Measurements from ENCODE around the gene REG4. TPM values are rescaled to one million over a fixed set of nuclear protein-coding genes. Genes with fewer than 3 reads are reported as not detected.

Gene REG4
- total and polyA plus RNA-seq, 2 of the 13 experiments (the other 11 are each of a cell fraction or from before 2014, with no cell fraction given), result not detected

GRCh38 chr1:119816407-119816806 lies 5.1 kb upstream of the REG4 start (continued):
- TF ChIP-seq, protein P1, sequence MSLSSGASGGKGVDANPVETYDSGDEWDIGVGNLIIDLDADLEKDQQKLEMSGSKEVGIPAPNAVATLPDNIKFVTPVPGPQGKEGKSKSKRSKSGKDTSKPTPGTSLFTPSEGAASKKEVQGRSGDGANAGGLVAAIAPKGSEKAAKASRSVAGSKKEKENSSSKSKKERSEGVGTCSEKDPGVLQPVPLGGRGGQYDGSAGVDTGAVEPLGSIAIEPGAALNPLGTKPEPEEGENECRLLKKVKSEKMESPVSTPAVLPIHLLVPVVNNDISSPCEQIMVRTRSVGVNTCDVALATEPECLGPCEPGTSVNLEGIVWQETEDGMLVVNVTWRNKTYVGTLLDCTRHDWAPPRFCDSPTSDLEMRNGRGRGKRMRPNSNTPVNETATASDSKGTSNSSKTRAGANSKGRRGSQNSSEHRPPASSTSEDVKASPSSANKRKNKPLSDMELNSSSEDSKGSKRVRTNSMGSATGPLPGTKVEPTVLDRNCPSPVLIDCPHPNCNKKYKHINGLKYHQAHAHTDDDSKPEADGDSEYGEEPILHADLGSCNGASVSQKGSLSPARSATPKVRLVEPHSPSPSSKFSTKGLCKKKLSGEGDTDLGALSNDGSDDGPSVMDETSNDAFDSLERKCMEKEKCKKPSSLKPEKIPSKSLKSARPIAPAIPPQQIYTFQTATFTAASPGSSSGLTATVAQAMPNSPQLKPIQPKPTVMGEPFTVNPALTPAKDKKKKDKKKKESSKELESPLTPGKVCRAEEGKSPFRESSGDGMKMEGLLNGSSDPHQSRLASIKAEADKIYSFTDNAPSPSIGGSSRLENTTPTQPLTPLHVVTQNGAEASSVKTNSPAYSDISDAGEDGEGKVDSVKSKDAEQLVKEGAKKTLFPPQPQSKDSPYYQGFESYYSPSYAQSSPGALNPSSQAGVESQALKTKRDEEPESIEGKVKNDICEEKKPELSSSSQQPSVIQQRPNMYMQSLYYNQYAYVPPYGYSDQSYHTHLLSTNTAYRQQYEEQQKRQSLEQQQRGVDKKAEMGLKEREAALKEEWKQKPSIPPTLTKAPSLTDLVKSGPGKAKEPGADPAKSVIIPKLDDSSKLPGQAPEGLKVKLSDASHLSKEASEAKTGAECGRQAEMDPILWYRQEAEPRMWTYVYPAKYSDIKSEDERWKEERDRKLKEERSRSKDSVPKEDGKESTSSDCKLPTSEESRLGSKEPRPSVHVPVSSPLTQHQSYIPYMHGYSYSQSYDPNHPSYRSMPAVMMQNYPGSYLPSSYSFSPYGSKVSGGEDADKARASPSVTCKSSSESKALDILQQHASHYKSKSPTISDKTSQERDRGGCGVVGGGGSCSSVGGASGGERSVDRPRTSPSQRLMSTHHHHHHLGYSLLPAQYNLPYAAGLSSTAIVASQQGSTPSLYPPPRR (CRISPR knock-in tag; IDR thresholded peaks at IDR 0.05; ENCODE audit: borderline replicate concordance), result peak; percentile 44; the same call in 1 of the 2 replicates
- TF ChIP-seq JUNB (CRISPR knock-in tag; IDR thresholded peaks at IDR 0.05; ENCODE audit: borderline replicate concordance), result peak; percentile 49; the same call in 1 of the 2 replicates
- TF ChIP-seq ZNF546 (CRISPR knock-in tag; conservative IDR thresholded peaks at IDR 0.05), result no peak
- TF ChIP-seq, protein P2, sequence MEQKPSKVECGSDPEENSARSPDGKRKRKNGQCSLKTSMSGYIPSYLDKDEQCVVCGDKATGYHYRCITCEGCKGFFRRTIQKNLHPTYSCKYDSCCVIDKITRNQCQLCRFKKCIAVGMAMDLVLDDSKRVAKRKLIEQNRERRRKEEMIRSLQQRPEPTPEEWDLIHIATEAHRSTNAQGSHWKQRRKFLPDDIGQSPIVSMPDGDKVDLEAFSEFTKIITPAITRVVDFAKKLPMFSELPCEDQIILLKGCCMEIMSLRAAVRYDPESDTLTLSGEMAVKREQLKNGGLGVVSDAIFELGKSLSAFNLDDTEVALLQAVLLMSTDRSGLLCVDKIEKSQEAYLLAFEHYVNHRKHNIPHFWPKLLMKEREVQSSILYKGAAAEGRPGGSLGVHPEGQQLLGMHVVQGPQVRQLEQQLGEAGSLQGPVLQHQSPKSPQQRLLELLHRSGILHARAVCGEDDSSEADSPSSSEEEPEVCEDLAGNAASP (CRISPR knock-in tag; IDR thresholded peaks at IDR 0.05; ENCODE audit: borderline replicate concordance), result no peak
- peak; percentile 75 for TF ChIP-seq NCOA2 (CRISPR knock-in tag; IDR thresholded peaks at IDR 0.05)
- TF ChIP-seq ZNF572 (CRISPR knock-in tag; IDR thresholded peaks at IDR 0.05), result no peak
- peak; percentile 24; the same call in 1 of the 2 replicates for TF ChIP-seq TCF7 (IDR thresholded peaks at IDR 0.05; ENCODE audit: low read depth)
- TF ChIP-seq, protein P3, sequence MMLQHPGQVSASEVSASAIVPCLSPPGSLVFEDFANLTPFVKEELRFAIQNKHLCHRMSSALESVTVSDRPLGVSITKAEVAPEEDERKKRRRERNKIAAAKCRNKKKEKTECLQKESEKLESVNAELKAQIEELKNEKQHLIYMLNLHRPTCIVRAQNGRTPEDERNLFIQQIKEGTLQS (CRISPR knock-in tag; IDR thresholded peaks at IDR 0.05), result peak; percentile 70; the same call in 1 of the 2 replicates
- TF ChIP-seq GPN1 (CRISPR knock-in tag; IDR thresholded peaks at IDR 0.05; ENCODE audit: borderline replicate concordance), result no peak
- TF ChIP-seq ZBTB7A (CRISPR knock-in tag; IDR thresholded peaks at IDR 0.05), result no peak
- TF ChIP-seq ZNF33B (CRISPR knock-in tag; IDR thresholded peaks at IDR 0.05), result no peak
- no peak for TF ChIP-seq ZNF773 (CRISPR knock-in tag; IDR thresholded peaks at IDR 0.05; ENCODE audit: borderline replicate concordance)
- no peak for TF ChIP-seq RELA (CRISPR knock-in tag; IDR thresholded peaks at IDR 0.05)
- TF ChIP-seq IRF2 (CRISPR knock-in tag; IDR thresholded peaks at IDR 0.05), result peak; percentile 27; the same call in 1 of the 2 replicates
- no peak for TF ChIP-seq NR2F1 (CRISPR knock-in tag; IDR thresholded peaks at IDR 0.05)
- TF ChIP-seq ATM (IDR thresholded peaks at IDR 0.05; ENCODE audit: borderline replicate concordance), result no peak
- TF ChIP-seq MYPOP (CRISPR knock-in tag; IDR thresholded peaks at IDR 0.05), result no peak
- no peak for TF ChIP-seq ZNF18 (CRISPR knock-in tag; IDR thresholded peaks at IDR 0.05; ENCODE audit: insufficient replicate concordance)
- TF ChIP-seq MLX (CRISPR knock-in tag; IDR thresholded peaks at IDR 0.05), result no peak
- no peak for TF ChIP-seq ZNF530 (CRISPR knock-in tag; IDR thresholded peaks at IDR 0.05; ENCODE audit: low read depth)
- TF ChIP-seq REPIN1 (CRISPR knock-in tag; IDR thresholded peaks at IDR 0.05; ENCODE audit: borderline replicate concordance, low read depth), result no peak

Measured in HepG2 (cell line).